ENCODE measurements around the gene PRLR. TPM values are rescaled to one million over a fixed set of nuclear protein-coding genes. Genes with fewer than 3 reads are reported as not detected.
A peak's percentile ranks its signal among the peaks of the same experiment; 100 is the strongest.

PRLR gene
- total and polyA plus RNA-seq, 2 of the 13 experiments (the other 11 are each of a cell fraction or from before 2014, with no cell fraction given) = 12.2 to 13.3 TPM

DNA sequence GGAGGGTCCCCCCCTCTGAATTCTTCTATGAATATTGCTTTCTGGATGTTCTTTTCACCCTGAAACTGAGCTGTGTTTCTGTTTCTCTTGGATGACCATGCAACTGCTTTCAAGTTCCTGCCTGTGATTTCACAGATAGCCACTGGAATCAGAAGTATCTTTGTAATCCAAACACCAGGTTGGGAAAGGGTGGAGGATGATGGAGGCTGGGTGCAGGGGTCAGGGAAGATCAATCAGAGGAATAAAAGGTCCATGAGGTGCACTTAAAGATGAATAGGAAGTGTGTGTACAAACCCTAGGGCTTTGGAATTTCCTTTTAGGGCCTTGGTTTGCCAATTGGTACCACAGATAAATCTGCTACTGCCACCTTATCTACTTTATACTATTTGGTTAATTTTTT is 114.4 kb downstream of the PRLR start (continued):
- TF ChIP-seq ARNT2 (CRISPR knock-in tag; IDR thresholded peaks at IDR 0.05; ENCODE audit: low read depth) (no peak), NONO (IDR thresholded peaks at IDR 0.05) (no peak), NONO (CRISPR knock-in tag; conservative IDR thresholded peaks at IDR 0.05) (no peak), JDP2 (CRISPR knock-in tag; IDR thresholded peaks at IDR 0.05; ENCODE audit: borderline replicate concordance) (no peak), ZBTB25 (CRISPR knock-in tag; IDR thresholded peaks at IDR 0.05) (no peak), PTBP1 (IDR thresholded peaks at IDR 0.05; ENCODE audit: low read depth, low read length, poor library complexity, severe bottlenecking) (no peak), SCMH1 (CRISPR knock-in tag; IDR thresholded peaks at IDR 0.05; ENCODE audit: borderline replicate concordance) (no peak), NR2F2 (IDR thresholded peaks at IDR 0.05; ENCODE audit: borderline replicate concordance, low read depth) (peak; percentile 59; the same call in 1 of the 2 replicates), DZIP1 (CRISPR knock-in tag; IDR thresholded peaks at IDR 0.05) (no peak), CBX1 (IDR thresholded peaks at IDR 0.05; ENCODE audit: low read depth) (no peak), ZNF224 (CRISPR knock-in tag; IDR thresholded peaks at IDR 0.05) (no peak), ATF1 (CRISPR knock-in tag; IDR thresholded peaks at IDR 0.05) (no peak), MED1 (CRISPR knock-in tag; IDR thresholded peaks at IDR 0.05) (no peak), FOSL2 (CRISPR knock-in tag; IDR thresholded peaks at IDR 0.05) (no peak), SNAPC4 (CRISPR knock-in tag; IDR thresholded peaks at IDR 0.05) (no peak)
- TF ChIP-seq, protein P1, sequence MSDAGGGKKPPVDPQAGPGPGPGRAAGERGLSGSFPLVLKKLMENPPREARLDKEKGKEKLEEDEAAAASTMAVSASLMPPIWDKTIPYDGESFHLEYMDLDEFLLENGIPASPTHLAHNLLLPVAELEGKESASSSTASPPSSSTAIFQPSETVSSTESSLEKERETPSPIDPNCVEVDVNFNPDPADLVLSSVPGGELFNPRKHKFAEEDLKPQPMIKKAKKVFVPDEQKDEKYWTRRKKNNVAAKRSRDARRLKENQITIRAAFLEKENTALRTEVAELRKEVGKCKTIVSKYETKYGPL (CRISPR knock-in tag; IDR thresholded peaks at IDR 0.05) = no peak
